ENCODE results near the gene RAP1A. TPM values are rescaled to one million over a fixed set of nuclear protein-coding genes. Genes with fewer than 3 reads are reported as not detected.
A peak's percentile ranks its signal among the peaks of the same experiment; 100 is the strongest.

The RAP1A gene
- polyA plus RNA-seq, 3 donors: 41.2 to 79.1 (median 75.3) TPM

DNA sequence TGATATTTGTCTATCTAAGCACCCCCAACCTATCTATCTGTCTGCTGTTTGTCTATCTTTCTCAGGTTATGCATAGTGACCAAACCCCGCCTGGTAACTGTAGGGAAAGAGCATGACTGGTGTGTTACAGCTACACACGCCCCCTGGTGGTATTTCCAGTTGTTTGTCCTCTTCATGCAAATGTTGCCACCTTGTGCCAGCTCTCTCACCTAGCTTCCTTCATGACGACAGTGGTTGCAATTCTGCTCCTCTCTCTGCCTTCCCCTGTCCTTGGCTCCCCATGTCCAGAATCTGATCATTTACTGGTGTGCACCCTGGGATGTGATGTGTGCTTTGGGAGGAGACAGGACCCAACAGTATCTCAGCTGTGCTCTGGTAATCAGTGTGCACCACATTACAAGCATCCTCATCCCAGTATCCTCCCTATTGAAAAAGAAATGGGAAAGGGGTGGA is 127.7 kb downstream of the RAP1A start:
- Mint-ChIP-seq H3K9me3 (peaks cover 0 to 2% (median 0%) of the 10 kb centered on the region in 7 donors), H3K4me1 (peaks cover 12% of the 10 kb centered on the region), H3K4me3 (no peak overlapping the region), H3K36me3 (no peaks in the 10 kb centered on the region), H3K27me3 (ENCODE audit: low read depth in 3 of 3) (peaks cover 13 to 14% (median 14%) of the 10 kb centered on the region in 3 donors), H3K27ac (peak overlapping the region in 2 of 7 donors; percentile 28 to 79)
- H3K9me3 ChIP-seq (replicated peaks in 1 of 2; ENCODE audit: control insufficient read depth in 1 of 2, insufficient read depth in 1 of 2, low read length in 2 of 2): no peaks in the 10 kb centered on the region
- WGBS (ENCODE audit: insufficient coverage): no CpG with 5 or more reads among the region's 3 CpGs
- no peak overlapping the region for H3K4me2 ChIP-seq (replicated peaks; ENCODE audit: extremely low read depth, low read length, poor library complexity, severe bottlenecking)
- H3K4me3 ChIP-seq (replicated peaks in 1 of 3; ENCODE audit: low read depth in 2 of 3, low read length in 3 of 3): no peak overlapping the region
- H3K4me1 ChIP-seq (ENCODE audit: control insufficient read depth in 1 of 2, insufficient read depth in 2 of 2, low read length in 2 of 2): peaks cover 7 to 9% of the 10 kb centered on the region in 2 donors
- no peak overlapping the region for H2AFZ ChIP-seq (ENCODE audit: insufficient read depth, low read depth, low read length, poor library complexity, severe bottlenecking)
- H4K20me1 ChIP-seq (ENCODE audit: insufficient read depth, low read length): no peaks in the 10 kb centered on the region
- DNase-seq: peak; percentile 74 to 89 (median 82)
- no peaks in the 10 kb centered on the region for H3K79me2 ChIP-seq (ENCODE audit: insufficient read depth, low read length)
- H3K27ac ChIP-seq (ENCODE audit: low read depth in 1 of 2, low read length in 2 of 2): no peak overlapping the region
- TF ChIP-seq, protein P1, sequence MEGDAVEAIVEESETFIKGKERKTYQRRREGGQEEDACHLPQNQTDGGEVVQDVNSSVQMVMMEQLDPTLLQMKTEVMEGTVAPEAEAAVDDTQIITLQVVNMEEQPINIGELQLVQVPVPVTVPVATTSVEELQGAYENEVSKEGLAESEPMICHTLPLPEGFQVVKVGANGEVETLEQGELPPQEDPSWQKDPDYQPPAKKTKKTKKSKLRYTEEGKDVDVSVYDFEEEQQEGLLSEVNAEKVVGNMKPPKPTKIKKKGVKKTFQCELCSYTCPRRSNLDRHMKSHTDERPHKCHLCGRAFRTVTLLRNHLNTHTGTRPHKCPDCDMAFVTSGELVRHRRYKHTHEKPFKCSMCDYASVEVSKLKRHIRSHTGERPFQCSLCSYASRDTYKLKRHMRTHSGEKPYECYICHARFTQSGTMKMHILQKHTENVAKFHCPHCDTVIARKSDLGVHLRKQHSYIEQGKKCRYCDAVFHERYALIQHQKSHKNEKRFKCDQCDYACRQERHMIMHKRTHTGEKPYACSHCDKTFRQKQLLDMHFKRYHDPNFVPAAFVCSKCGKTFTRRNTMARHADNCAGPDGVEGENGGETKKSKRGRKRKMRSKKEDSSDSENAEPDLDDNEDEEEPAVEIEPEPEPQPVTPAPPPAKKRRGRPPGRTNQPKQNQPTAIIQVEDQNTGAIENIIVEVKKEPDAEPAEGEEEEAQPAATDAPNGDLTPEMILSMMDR (IDR thresholded peaks at IDR 0.05): peak; percentile 82
- H3K36me3 ChIP-seq (replicated peaks in 1 of 2; ENCODE audit: control insufficient read depth in 1 of 2, insufficient read depth in 2 of 2, low read length in 2 of 2): no peaks in the 10 kb centered on the region
- peaks cover 8 to 13% of the 10 kb centered on the region in 2 donors for H3K27me3 ChIP-seq (ENCODE audit: control insufficient read depth in 2 of 2, insufficient read depth in 2 of 2, low read length in 2 of 2)
- H3K9ac ChIP-seq (ENCODE audit: insufficient read depth, low read length, poor library complexity, severe bottlenecking): no peak overlapping the region
- intact Hi-C loops (cut with micrococcal nuclease): loop anchor here in 1 of 2 donors (2.0 to 10.0 kb wide), 2 partner anchors 31 to 263 kb away; no protein-coding TSS in a partner anchor

DNA sequence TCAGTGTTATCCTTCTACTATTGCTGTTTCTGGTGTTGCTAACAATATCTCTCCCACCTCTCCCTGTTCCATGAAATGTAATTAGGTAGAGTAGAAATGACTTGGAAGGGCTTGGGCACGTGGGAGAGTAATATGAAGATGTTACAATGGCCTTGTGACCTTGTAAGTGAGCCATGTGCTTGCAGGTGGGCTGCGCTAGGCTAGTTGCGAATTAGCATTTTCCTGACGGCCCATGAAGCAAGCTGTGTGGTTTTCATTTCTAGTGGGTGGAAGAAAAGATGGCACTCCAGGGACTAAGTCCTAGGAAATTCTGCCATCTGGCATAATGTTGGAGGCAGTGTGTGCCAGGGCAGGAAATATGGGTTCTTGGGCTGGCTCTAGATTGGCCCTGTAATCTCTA is 128.4 kb downstream of the RAP1A start:
- DNase-seq: no peak
- H2AFZ ChIP-seq (ENCODE audit: insufficient read depth, low read depth, low read length, poor library complexity, severe bottlenecking): no peak overlapping the region
- Mint-ChIP-seq H3K27ac (peak overlapping the region in 1 of 7 donors; percentile 15), H3K27me3 (ENCODE audit: low read depth in 3 of 3) (peaks cover 8 to 10% (median 8%) of the 10 kb centered on the region in 3 donors), H3K4me3 (no peak overlapping the region), H3K4me1 (peaks cover 14% of the 10 kb centered on the region), H3K9me3 (peaks cover 0 to 2% (median 0%) of the 10 kb centered on the region in 7 donors), H3K36me3 (peaks cover 0 to 1% of the 10 kb centered on the region in 2 donors)
- H3K27me3 ChIP-seq (ENCODE audit: control insufficient read depth in 2 of 2, insufficient read depth in 2 of 2, low read length in 2 of 2): peaks cover 4 to 6% of the 10 kb centered on the region in 2 donors
- peaks cover 7 to 10% of the 10 kb centered on the region in 2 donors for H3K4me1 ChIP-seq (ENCODE audit: control insufficient read depth in 1 of 2, insufficient read depth in 2 of 2, low read length in 2 of 2)
- intact Hi-C loops (cut with micrococcal nuclease): loop anchor here in 1 of 2 donors (2.0 to 10.0 kb wide), 2 partner anchors 31 to 263 kb away; no protein-coding TSS in a partner anchor
- no peak overlapping the region for H3K4me3 ChIP-seq (replicated peaks in 1 of 3; ENCODE audit: low read depth in 2 of 3, low read length in 3 of 3)
- no peaks in the 10 kb centered on the region for H3K36me3 ChIP-seq (replicated peaks in 1 of 2; ENCODE audit: control insufficient read depth in 1 of 2, insufficient read depth in 2 of 2, low read length in 2 of 2)
- no peaks in the 10 kb centered on the region for H3K9me3 ChIP-seq (replicated peaks in 1 of 2; ENCODE audit: control insufficient read depth in 1 of 2, insufficient read depth in 1 of 2, low read length in 2 of 2)
- H3K9ac ChIP-seq (ENCODE audit: insufficient read depth, low read length, poor library complexity, severe bottlenecking): no peak overlapping the region
- no peaks in the 10 kb centered on the region for H4K20me1 ChIP-seq (ENCODE audit: insufficient read depth, low read length)
- 91% methylated on average over 4 of the region's 4 CpGs for WGBS (ENCODE audit: insufficient coverage)
- no peak overlapping the region for H3K4me2 ChIP-seq (replicated peaks; ENCODE audit: extremely low read depth, low read length, poor library complexity, severe bottlenecking)
- TF ChIP-seq, protein P1 (IDR thresholded peaks at IDR 0.05): no peak
- H3K27ac ChIP-seq (ENCODE audit: low read depth in 1 of 2, low read length in 2 of 2): no peak overlapping the region
- H3K79me2 ChIP-seq (ENCODE audit: insufficient read depth, low read length): no peaks in the 10 kb centered on the region

Data from CD14-positive monocyte (primary cell).